PC-9 (cell line): ENCODE data around the gene C19orf38. TPM values are rescaled to one million over a fixed set of nuclear protein-coding genes. Genes with fewer than 3 reads are reported as not detected.

ENCODE experiments used
- BruUV-seq: library from RNA; stranded (reverse); fragments of 400-500 nt; replicated peaks from 2 replicates; lab custom pipeline; 2021; lab: Mats Ljungman, UMichigan
- CTCF ChIA-PET: fragments of 300-600 bp; sonication (Branson Sonifier 250); formaldehyde crosslinking; loops from one replicate; lab custom pipeline; 2022; ENCODE audit warnings: antibody characterized with exemption; lab: Charles Lee
- POLR2A ChIA-PET: fragments of 300-600 bp; sonication (Branson Sonifier 250); formaldehyde crosslinking; loops from one replicate; lab custom pipeline; 2022; ENCODE audit warnings: antibody characterized with exemption; ENCODE audit not compliant: unreplicated experiment; lab: Charles Lee
- DNase-seq, 2 experiments: peaks; one replicate each; pipeline versions ENCODE4 v3.0.0 to v3.0.0-alpha.2; 2015 to 2022; ENCODE audit warnings: mixed read lengths in 1 of 2
- H2AFZ ChIP-seq: fragments of 200-600 bp; sonication (generic); 2 replicates; pipeline ENCODE4 v1.8.1; 2017; ENCODE audit warnings: antibody characterized with exemption
- H3F3A ChIP-seq: fragments of 200-600 bp; sonication (generic); 2 replicates; pipeline ENCODE4 v1.8.1; 2017; ENCODE audit warnings: antibody characterized with exemption, mild to moderate bottlenecking, low read depth; ENCODE audit not compliant: insufficient read depth
- H3K27ac ChIP-seq: fragments of 200-600 bp; sonication (generic); 2 replicates; pipeline ENCODE4 v1.6.1; 2016; ENCODE audit warnings: mixed run types
- H3K27me3 ChIP-seq: fragments of 200-600 bp; sonication (generic); 2 replicates; pipeline ENCODE4 v1.6.1; 2016; ENCODE audit warnings: low read depth, mixed run types; ENCODE audit not compliant: insufficient read depth
- H3K36me3 ChIP-seq: fragments of 200-600 bp; sonication (generic); 2 replicates; pipeline ENCODE4 v1.6.1; 2016; ENCODE audit warnings: low read depth, mixed run types
- H3K4me1 ChIP-seq: fragments of 200-600 bp; sonication (generic); replicated peaks from 2 replicates; pipeline ENCODE4 v1.6.1; 2016; ENCODE audit warnings: mixed run types; ENCODE audit not compliant: insufficient read depth
- H3K4me2 ChIP-seq: fragments of 200-600 bp; sonication (generic); 2 replicates; pipeline ENCODE4 v1.6.1; 2017; ENCODE audit warnings: mixed run types
- H3K4me3 ChIP-seq: fragments of 200-600 bp; sonication (generic); 2 replicates; pipeline ENCODE4 v1.6.1; 2016; ENCODE audit warnings: mixed run types
- H3K79me2 ChIP-seq: fragments of 200-600 bp; sonication (generic); 2 replicates; pipeline ENCODE4 v1.6.1; 2017; ENCODE audit warnings: low read depth, mixed run types
- H3K9me2 ChIP-seq: fragments of 200-600 bp; sonication (generic); 2 replicates; pipeline ENCODE4 v1.8.1; 2017; ENCODE audit warnings: mild to moderate bottlenecking; ENCODE audit not compliant: insufficient read depth
- H3K9me3 ChIP-seq: fragments of 200-600 bp; sonication (generic); 2 replicates; pipeline ENCODE4 v1.8.1; 2016; ENCODE audit warnings: low read depth; ENCODE audit not compliant: insufficient read depth
- H4K20me1 ChIP-seq: fragments of 200-600 bp; sonication (generic); 2 replicates; pipeline ENCODE4 v1.8.1; 2017; ENCODE audit not compliant: insufficient read depth
- CTCF ChIP-seq: fragments of 200-600 bp; sonication (generic); conservative IDR thresholded peaks from 2 replicates; pipeline ENCODE4 v1.6.1; 2017; ENCODE audit warnings: mixed run types, antibody characterized with exemption, mild to moderate bottlenecking, moderate library complexity
- EZH2 ChIP-seq: fragments of 200-600 bp; sonication (generic); IDR thresholded peaks from 2 replicates; pipeline ENCODE4 v1.8.0; 2017; ENCODE audit warnings: antibody characterized with exemption, low read depth
- intact Hi-C: fragments of 100-400 bp; cut with micrococcal nuclease; formaldehyde crosslinking; loops from one replicate; pipeline ENCODE4 v1.10.0; 2022; ENCODE audit not compliant: unreplicated experiment
- total RNA-seq: library from RNA; stranded (reverse); gene quantifications from 2 replicates; pipeline ENCODE4 v1.2.3, GENCODE V29; 2021

C19orf38 gene
- total RNA-seq, 1 experiment from 2014 or later: 0.59 TPM

- BruUV-seq: no TSS peak
- no peak overlapping the region for H2AFZ ChIP-seq
Measured at GRCh38 chr19:10911579-10912363, 63.6 kb downstream of the C19orf38 start.

GRCh38 chr19:10912619-10913018 is 64.4 kb downstream of the C19orf38 start:
- CTCF ChIA-PET: interaction anchor here (0.5 to 0.7 kb wide), 2 partner anchors 8 to 470 kb away, joined by 4 read pairs; no protein-coding TSS in a partner anchor
- H3K9me3 ChIP-seq: no peaks in the 10 kb centered on the region
- H3K79me2 ChIP-seq: no peaks in the 10 kb centered on the region
- H2AFZ ChIP-seq: no peak overlapping the region
- peaks cover 13% of the 10 kb centered on the region; the same call in 1 of the 2 replicates for H3F3A ChIP-seq
- no peaks in the 10 kb centered on the region for H3K9me2 ChIP-seq
- H3K4me1 ChIP-seq: peaks cover 12% of the 10 kb centered on the region; the same call in 1 of the 2 replicates
- no peaks in the 10 kb centered on the region for H4K20me1 ChIP-seq
- H3K27ac ChIP-seq: no peak overlapping the region
- no peaks in the 10 kb centered on the region for H3K27me3 ChIP-seq
- no peak for DNase-seq
- H3K4me3 ChIP-seq: no peak overlapping the region
- TF ChIP-seq CTCF: no peak
- POLR2A ChIA-PET: interaction anchor here (0.6 kb wide), 1 partner anchor 165 kb away, joined by 21 read pairs; no protein-coding TSS in a partner anchor
- H3K4me2 ChIP-seq: no peak overlapping the region
- intact Hi-C loops: no loop called here
- peaks cover 12% of the 10 kb centered on the region; the same call in 1 of the 2 replicates for H3K36me3 ChIP-seq
- BruUV-seq: no TSS peak

More at GRCh38 chr19:10911579-10912363, 63.6 kb downstream of the C19orf38 start:
- Histone ChIP-seq H3K4me2 (no peak overlapping the region), H3F3A (0 out of 2 replicates have a peak, but pooled peaks cover 7% of the 10 kb centered on the region), H3K4me3 (no peak overlapping the region), H3K27me3 (no peaks in the 10 kb centered on the region), H3K9me3 (no peaks in the 10 kb centered on the region), H3K27ac (no peak overlapping the region), H3K79me2 (no peaks in the 10 kb centered on the region), H3K36me3 (peaks cover 12% of the 10 kb centered on the region; the same call in 1 of the 2 replicates), H4K20me1 (peaks cover 4% of the 10 kb centered on the region; the same call in 1 of the 2 replicates), H3K9me2 (no peaks in the 10 kb centered on the region), H3K4me1 (peaks cover 12% of the 10 kb centered on the region; the same call in 1 of the 2 replicates)
- DNase-seq: peak in 1 of 2 experiments; percentile 23
- intact Hi-C loops: no loop called here
- POLR2A ChIA-PET: interaction anchor here (0.6 kb wide), 1 partner anchor 41 kb away, joined by 4 read pairs; no protein-coding TSS in a partner anchor
- CTCF ChIA-PET: interaction anchor here (0.7 kb wide), 1 partner anchor 23 kb away, joined by 3 read pairs; no protein-coding TSS in a partner anchor
- TF ChIP-seq CTCF (no peak), EZH2 (no peak)

GRCh38 chr19:10913716-10914340 is 65.6 kb downstream of the C19orf38 start:
- H3K36me3 ChIP-seq: peaks cover 12% of the 10 kb centered on the region; the same call in 1 of the 2 replicates
- H3K9me3 ChIP-seq: no peaks in the 10 kb centered on the region
- no TSS peak for BruUV-seq
- H3K4me2 ChIP-seq: no peak overlapping the region
- no peak overlapping the region for H2AFZ ChIP-seq
- H3K9me2 ChIP-seq: no peaks in the 10 kb centered on the region
- ChIA-PET POLR2A (no interaction called here), CTCF (no interaction called here)
- no peak for TF ChIP-seq EZH2
- TF ChIP-seq CTCF: no peak
- H3K4me3 ChIP-seq: no peak overlapping the region
- DNase-seq: no peak
- no peak overlapping the region for H3K27ac ChIP-seq
- peaks cover 12% of the 10 kb centered on the region; the same call in 1 of the 2 replicates for H3K4me1 ChIP-seq
- no peaks in the 10 kb centered on the region for H4K20me1 ChIP-seq
- peaks cover 23% of the 10 kb centered on the region; the same call in 1 of the 2 replicates for H3F3A ChIP-seq
- no peaks in the 10 kb centered on the region for H3K79me2 ChIP-seq
- no peaks in the 10 kb centered on the region for H3K27me3 ChIP-seq
- intact Hi-C loops: no loop called here
